HepG2 (cell line): ENCODE data around the gene KRTAP5-2. TPM values are rescaled to one million over a fixed set of nuclear protein-coding genes. Genes with fewer than 3 reads are reported as not detected.

ENCODE experiments used
- ATAC-seq: fragments of 200-7000 bp; cut with Tn5 transposase; 3 replicates; pipeline ENCODE4 v1.9.1; 2020; ENCODE audit warnings: mild to moderate bottlenecking, moderate library complexity
- BruUV-seq: library from RNA; stranded (reverse); fragments of 400-500 nt; replicated peaks from 2 replicates; lab custom pipeline; 2021; lab: Mats Ljungman, UMichigan
- CTCF ChIA-PET: fragments of 300-600 bp; formaldehyde crosslinking; extraction: SDS; loops from one replicate; lab custom pipeline; 2021; ENCODE audit warnings: low total read pairs, inconsistent platforms, low intra/inter-chr PET ratio; lab: Yijun Ruan, JAX
- POLR2A ChIA-PET: fragments of 350-600 bp; sonication (Branson Sonifier 250); formaldehyde crosslinking; loops from one replicate; lab custom pipeline; 2020; ENCODE audit warnings: antibody characterized with exemption, inconsistent platforms; lab: Yijun Ruan, JAX
- DNase-seq: peaks from one replicate; pipeline ENCODE4 v3.0.0-alpha.2; 2015; ENCODE audit warnings: low spot score
- FAIRE-seq: peaks from 3 replicates; lab custom pipeline; 2011; peaks lifted over from hg19 to GRCh38; lab: Jason Lieb, UNC
- H2AFZ ChIP-seq: one replicate; pipeline ENCODE4 v1.6.1; 2011; ENCODE audit warnings: low read length, inconsistent platforms
- H3K27ac ChIP-seq: fragments of 300-600 bp; 3 replicates; pipeline ENCODE4 v1.8.0; 2011; ENCODE audit warnings: mixed run types, mild to moderate bottlenecking, mixed read lengths, low read length, inconsistent platforms; ENCODE audit not compliant: insufficient read depth; ENCODE audit errors: extremely low read length
- H3K27me3 ChIP-seq, 2 experiments: fragments of 200-600 bp in 1 of 2; 2 replicates in 1 of 2; 3 replicates in 1 of 2; pipeline versions ENCODE4 v1.6.0 to v1.8.0; 2011; ENCODE audit warnings: low read length in 2 of 2, mild to moderate bottlenecking in 2 of 2, moderate library complexity in 2 of 2, inconsistent platforms in 1 of 2; ENCODE audit not compliant: insufficient read depth in 2 of 2, control insufficient read depth in 1 of 2
- H3K36me3 ChIP-seq, 2 experiments: fragments of 200-600 bp in 1 of 2; replicated peaks in 1 of 2; 2 replicates in 1 of 2; 3 replicates in 1 of 2; pipeline versions ENCODE4 v1.5.1 to v1.8.0; 2011; ENCODE audit warnings: low read length in 2 of 2, inconsistent platforms in 1 of 2; ENCODE audit not compliant: insufficient read depth in 2 of 2, control insufficient read depth in 1 of 2
- H3K4me1 ChIP-seq: 2 replicates; pipeline ENCODE4 v1.5.1; 2012; ENCODE audit warnings: low read length, inconsistent platforms; ENCODE audit not compliant: insufficient read depth
- H3K4me2 ChIP-seq: 2 replicates; pipeline ENCODE4 v1.6.0; 2011; ENCODE audit warnings: low read depth, low read length, inconsistent platforms
- H3K4me3 ChIP-seq, 3 experiments: fragments of 200-600 bp in 1 of 3; sonication (generic), shearing (Covaris generic) in 1 of 3; replicated peaks in 1 of 3; 2 replicates each; pipeline ENCODE4 v1.5.1; 2011 to 2016; ENCODE audit warnings: low read length in 3 of 3, inconsistent platforms in 2 of 3, low read depth in 2 of 3, mild to moderate bottlenecking in 2 of 3, control low read depth in 1 of 3, mixed read lengths in 1 of 3; ENCODE audit not compliant: insufficient read depth in 1 of 3
- H3K79me2 ChIP-seq: one replicate; pipeline ENCODE4 v1.6.1; 2011; ENCODE audit warnings: low read length, inconsistent platforms; ENCODE audit not compliant: insufficient read depth
- H3K9ac ChIP-seq: 2 replicates; pipeline ENCODE4 v1.6.0; 2011; ENCODE audit warnings: mild to moderate bottlenecking, low read depth, low read length, inconsistent platforms; ENCODE audit not compliant: insufficient read depth
- H3K9me3 ChIP-seq: 2 replicates; pipeline ENCODE4 v1.5.1; 2012; ENCODE audit warnings: mild to moderate bottlenecking, low read length
- H4K20me1 ChIP-seq: 2 replicates; pipeline ENCODE4 v1.6.0; 2011; ENCODE audit warnings: inconsistent platforms, mild to moderate bottlenecking, low read length, moderate library complexity; ENCODE audit not compliant: insufficient read depth
- ARHGAP35 ChIP-seq: sonication (generic); formaldehyde crosslinking; IDR thresholded peaks from 2 replicates; pipeline ENCODE4 v1.9.0; 2022; ENCODE audit warnings: mild to moderate bottlenecking, inconsistent platforms, moderate library complexity, missing genetic modification reagents, borderline replicate concordance
- ARNT ChIP-seq: fragments of 450-650 bp; IDR thresholded peaks from 2 replicates; pipeline ENCODE4 v1.6.1; 2017
- EED ChIP-seq: sonication (generic); formaldehyde crosslinking; IDR thresholded peaks from 2 replicates; pipeline ENCODE4 v1.5.0; 2020; ENCODE audit warnings: mild to moderate bottlenecking, missing genetic modification reagents
- NCOA5 ChIP-seq: sonication (generic); formaldehyde crosslinking; IDR thresholded peaks from 2 replicates; pipeline ENCODE4 v1.4.0; 2020; ENCODE audit warnings: missing genetic modification reagents
- RORA ChIP-seq: sonication (generic); formaldehyde crosslinking; IDR thresholded peaks from 2 replicates; pipeline ENCODE4 v1.5.0; 2020; ENCODE audit warnings: mild to moderate bottlenecking, missing genetic modification reagents, moderate library complexity
- XBP1 ChIP-seq: sonication (generic); formaldehyde crosslinking; IDR thresholded peaks from 2 replicates; pipeline ENCODE4 v1.5.0; 2020; ENCODE audit warnings: missing genetic modification reagents
- ZNF207 ChIP-seq: fragments of 450-650 bp; IDR thresholded peaks from 2 replicates; pipeline ENCODE4 v1.6.1; 2016; ENCODE audit warnings: antibody characterized with exemption, borderline replicate concordance
- ZNF530 ChIP-seq: sonication (generic); formaldehyde crosslinking; IDR thresholded peaks from 2 replicates; pipeline ENCODE4 v1.5.0; 2020; ENCODE audit warnings: low read depth, mild to moderate bottlenecking, missing genetic modification reagents
- ZNF672 ChIP-seq: sonication (generic); formaldehyde crosslinking; IDR thresholded peaks from 2 replicates; pipeline ENCODE4 v1.8.1; 2022; ENCODE audit warnings: missing genetic modification reagents
- ZNF674 ChIP-seq: sonication (generic); formaldehyde crosslinking; IDR thresholded peaks from 2 replicates; pipeline ENCODE4 v1.5.0; 2020; ENCODE audit warnings: low read depth, mild to moderate bottlenecking, missing genetic modification reagents
- WGBS: methylation state at CpG from one replicate; pipeline ENCODE4 v1.1.6; 2017; ENCODE audit warnings: low lambda C conversion rate; 5-methylcytosine and 5-hydroxymethylcytosine counted together
- in situ Hi-C: cut with HindIII; loops from 2 replicates; pipeline ENCODE4 v1.10.0; 2017; ENCODE audit warnings: low pct_unique_long_range_greater_than_20kb; ENCODE audit not compliant: extremely low pct_ligation_motif_present
- intact Hi-C: fragments of 100-400 bp; cut with micrococcal nuclease; formaldehyde crosslinking; loops from one replicate; pipeline ENCODE4 v1.10.0; 2022; ENCODE audit not compliant: unreplicated experiment
- polyA plus RNA-seq, 8 experiments: library from polyadenylated mRNA; depleted of rRNA in 3 of 8; stranded (reverse) in 7 of 8; unstranded in 1 of 8; fragments of >200 nt; fragmentation: Illumina TruSeq in 4 of 8; extraction: Trizol in 4 of 8; gene quantifications; 2 replicates each; pipeline versions ENCODE4 v1.2.1 to v1.2.3, GENCODE V29; 2011 to 2016; ENCODE audit warnings: low read depth in 4 of 8, missing spikeins in 1 of 8, mixed read lengths in 1 of 8; ENCODE audit not compliant: insufficient read depth in 1 of 8
- total RNA-seq, 5 experiments: library from RNA; depleted of rRNA; stranded (reverse); fragments of >200 nt; fragmentation: Illumina TruSeq; extraction: Trizol; gene quantifications; 2 replicates each; pipeline ENCODE4 v1.2.3, GENCODE V29; 2016; ENCODE audit warnings: low read depth in 1 of 5
- TF ChIP-seq, protein P1 (sequence below): sonication (generic); formaldehyde crosslinking; IDR thresholded peaks from 2 replicates; pipeline ENCODE4 v1.5.0; 2020; ENCODE audit warnings: mild to moderate bottlenecking, missing genetic modification reagents

Gene KRTAP5-2
- total and polyA plus RNA-seq, 2 of the 13 experiments (the other 11 are each of a cell fraction or from before 2014, with no cell fraction given): not detected

DNA sequence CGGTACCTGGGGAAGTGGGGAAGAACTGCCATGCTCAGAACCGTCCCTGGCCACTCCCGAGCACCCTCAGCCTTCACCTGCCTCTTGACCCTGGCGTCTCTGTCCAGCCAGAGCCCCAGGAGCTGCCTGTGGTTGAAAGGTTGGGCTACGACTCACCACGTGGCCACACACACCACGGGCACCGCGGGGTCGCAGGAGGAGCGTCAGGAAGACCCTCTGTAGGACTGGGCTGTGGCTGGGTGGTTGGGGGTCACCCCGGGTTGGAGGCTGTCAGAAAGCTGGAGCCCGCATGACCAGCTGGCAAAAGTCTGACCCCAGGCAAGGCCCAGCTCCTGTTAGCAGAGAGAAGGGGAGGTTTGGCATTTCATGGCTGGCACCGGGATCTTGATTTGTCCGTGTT, 43.0 kb upstream of the KRTAP5-2 start:
- intact Hi-C loops: no loop called here
- H4K20me1 ChIP-seq: no peaks in the 10 kb centered on the region
- H3K9me3 ChIP-seq: no peaks in the 10 kb centered on the region
- BruUV-seq: no TSS peak
- POLR2A ChIA-PET: no interaction called here
- no peak for FAIRE-seq
- no peaks in the 10 kb centered on the region for H3K36me3 ChIP-seq
- TF ChIP-seq XBP1 (CRISPR knock-in tag) (no peak), ZNF530 (CRISPR knock-in tag) (no peak), NCOA5 (CRISPR knock-in tag) (no peak), RORA (no peak), ZNF207 (no peak), ARHGAP35 (CRISPR knock-in tag) (no peak), ZNF674 (no peak), EED (CRISPR knock-in tag) (no peak), ARNT (no peak), ZNF672 (no peak)
- TF ChIP-seq, protein P1, sequence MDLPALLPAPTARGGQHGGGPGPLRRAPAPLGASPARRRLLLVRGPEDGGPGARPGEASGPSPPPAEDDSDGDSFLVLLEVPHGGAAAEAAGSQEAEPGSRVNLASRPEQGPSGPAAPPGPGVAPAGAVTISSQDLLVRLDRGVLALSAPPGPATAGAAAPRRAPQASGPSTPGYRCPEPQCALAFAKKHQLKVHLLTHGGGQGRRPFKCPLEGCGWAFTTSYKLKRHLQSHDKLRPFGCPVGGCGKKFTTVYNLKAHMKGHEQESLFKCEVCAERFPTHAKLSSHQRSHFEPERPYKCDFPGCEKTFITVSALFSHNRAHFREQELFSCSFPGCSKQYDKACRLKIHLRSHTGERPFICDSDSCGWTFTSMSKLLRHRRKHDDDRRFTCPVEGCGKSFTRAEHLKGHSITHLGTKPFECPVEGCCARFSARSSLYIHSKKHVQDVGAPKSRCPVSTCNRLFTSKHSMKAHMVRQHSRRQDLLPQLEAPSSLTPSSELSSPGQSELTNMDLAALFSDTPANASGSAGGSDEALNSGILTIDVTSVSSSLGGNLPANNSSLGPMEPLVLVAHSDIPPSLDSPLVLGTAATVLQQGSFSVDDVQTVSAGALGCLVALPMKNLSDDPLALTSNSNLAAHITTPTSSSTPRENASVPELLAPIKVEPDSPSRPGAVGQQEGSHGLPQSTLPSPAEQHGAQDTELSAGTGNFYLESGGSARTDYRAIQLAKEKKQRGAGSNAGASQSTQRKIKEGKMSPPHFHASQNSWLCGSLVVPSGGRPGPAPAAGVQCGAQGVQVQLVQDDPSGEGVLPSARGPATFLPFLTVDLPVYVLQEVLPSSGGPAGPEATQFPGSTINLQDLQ: no peak
- TF ChIP-seq, all 625 proteins: peak for 0
- DNase-seq (no peak), ATAC-seq (no peak)
- Histone ChIP-seq H3K4me2 (no peak overlapping the region), H3K4me1 (no peaks in the 10 kb centered on the region), H3K4me3 (no peak overlapping the region), H3K79me2 (no peaks in the 10 kb centered on the region), H3K9ac (no peak overlapping the region), H3K27me3 (peaks cover 8 to 65% of the 10 kb centered on the region in 2 experiments), H3K27ac (no peak overlapping the region), H2AFZ (no peak overlapping the region)
- 28% methylated on average over 3 of the region's 15 CpGs for WGBS
- in situ Hi-C loops: no loop called here
- CTCF ChIA-PET: no interaction called here
